ENCODE results near the gene TGM3.

TGM3 gene

GRCh38 chr20:2290486-2290885, 5.3 kb upstream of the TGM3 start:
- POLR2A ChIA-PET, result no interaction called here
- TF ChIP-seq CTCF (IDR thresholded peaks at IDR 0.05; ENCODE audit: control extremely low read depth, extremely low read depth, low read depth, missing control alignments), result no peak
- DNase-seq (ENCODE audit: extremely low spot score), result no peak
- CTCF ChIA-PET, result no interaction called here

GRCh38 chr20:2292416-2293110, 3.2 kb upstream of the TGM3 start:
- DNase-seq (ENCODE audit: extremely low spot score), result no peak
- ChIA-PET CTCF (interaction anchor here (1.1 to 1.5 kb wide), 3 partner anchors 16 to 85 kb away, joined by 3 to 4 read pairs (median 3); no protein-coding TSS in a partner anchor), POLR2A (no interaction called here)
- TF ChIP-seq CTCF (IDR thresholded peaks at IDR 0.05; ENCODE audit: control extremely low read depth, extremely low read depth, low read depth, missing control alignments), result no peak

GRCh38 chr20:2293486-2293885, 2.3 kb upstream of the TGM3 start:
- no peak for DNase-seq (ENCODE audit: extremely low spot score)
- TF ChIP-seq CTCF (IDR thresholded peaks at IDR 0.05; ENCODE audit: control extremely low read depth, extremely low read depth, low read depth, missing control alignments), result no peak
- POLR2A ChIA-PET, result no interaction called here
- CTCF ChIA-PET, result interaction anchor here (0.8 to 1.5 kb wide), 4 partner anchors 9 to 86 kb away, joined by 3 to 4 read pairs (median 3); no protein-coding TSS in a partner anchor

- no peak for TF ChIP-seq CTCF (IDR thresholded peaks at IDR 0.05; ENCODE audit: control extremely low read depth, extremely low read depth, low read depth, missing control alignments)
- CTCF ChIA-PET, result interaction anchor here (1.2 to 1.5 kb wide), 2 partner anchors 14 to 86 kb away, joined by 3 to 4 read pairs; no protein-coding TSS in a partner anchor
- DNase-seq (ENCODE audit: extremely low spot score), result no peak
- POLR2A ChIA-PET, result no interaction called here
Observed at GRCh38 chr20:2293971-2294370, 1.8 kb upstream of the TGM3 start.

GRCh38 chr20:2295286-2295685, 515 bp upstream of the TGM3 start:
- DNase-seq (ENCODE audit: extremely low spot score), result no peak
- CTCF ChIA-PET, result interaction anchor here (2.2 kb wide), 1 partner anchor 11 kb away, joined by 6 read pairs; no protein-coding TSS in a partner anchor
- POLR2A ChIA-PET, result no interaction called here
- TF ChIP-seq CTCF (IDR thresholded peaks at IDR 0.05; ENCODE audit: control extremely low read depth, extremely low read depth, low read depth, missing control alignments), result no peak

- ChIA-PET POLR2A (no interaction called here), CTCF (interaction anchor here (1.8 to 2.2 kb wide), 2 partner anchors 9 kb away, joined by 5 to 6 read pairs; no protein-coding TSS in a partner anchor)
- DNase-seq (ENCODE audit: extremely low spot score), result no peak
- no peak for TF ChIP-seq CTCF (IDR thresholded peaks at IDR 0.05; ENCODE audit: control extremely low read depth, extremely low read depth, low read depth, missing control alignments)
Observed at GRCh38 chr20:2296524-2297356, 939 bp downstream of the TGM3 start.
